Activated CD4-positive, alpha-beta T cell treated with anti-CD3 and anti-CD28 coated beads for 36 hours (primary cell): ENCODE results near the gene DNAJC15. TPM values are rescaled to one million over a fixed set of nuclear protein-coding genes. Genes with fewer than 3 reads are reported as not detected.
"Not testable (repeated sequence)": the region's sequence is repeated elsewhere in the genome, so short reads cannot be mapped to it uniquely, and the experiment has no call there.

Experiments used
- ATAC-seq: fragments of 200-7000 bp; cut with Tn5 transposase; one replicate; pipeline ENCODE4 v1.10.0; 2021; ENCODE audit warnings: mild to moderate bottlenecking, moderate library complexity
- CTCF ChIA-PET: fragments of 350-600 bp; sonication (Branson Sonifier 250); formaldehyde crosslinking; loops from one replicate; lab custom pipeline; 2021; ENCODE audit warnings: antibody characterized with exemption; lab: Charles Lee
- POLR2A ChIA-PET: fragments of 350-600 bp; sonication (Branson Sonifier 250); formaldehyde crosslinking; loops from one replicate; lab custom pipeline; 2021; ENCODE audit warnings: antibody characterized with exemption, inconsistent platforms; lab: Charles Lee
- DNase-seq: peaks from one replicate; pipeline ENCODE4 v3.0.0-alpha.2; 2020
- H3K27ac Mint-ChIP-seq: one replicate; pipeline ENCODE4 v1.8.0; 2021; ENCODE audit warnings: mixed read lengths
- H3K27me3 Mint-ChIP-seq: one replicate; pipeline ENCODE4 v1.8.0; 2021; ENCODE audit warnings: mixed read lengths
- H3K36me3 Mint-ChIP-seq: one replicate; pipeline ENCODE4 v1.8.0; 2021; ENCODE audit warnings: low read depth, mixed read lengths
- H3K4me1 Mint-ChIP-seq: one replicate; pipeline ENCODE4 v1.8.0; 2021; ENCODE audit warnings: mixed read lengths
- H3K4me3 Mint-ChIP-seq: one replicate; pipeline ENCODE4 v1.8.0; 2021; ENCODE audit warnings: mild to moderate bottlenecking, moderate library complexity, mixed read lengths
- H3K9me3 Mint-ChIP-seq: one replicate; pipeline ENCODE4 v1.8.0; 2021; ENCODE audit warnings: low read depth, mixed read lengths
- intact Hi-C, 2 experiments: fragments of 100-400 bp; cut with DNase I in 1 of 2; cut with micrococcal nuclease in 1 of 2; formaldehyde crosslinking; loops; one replicate each; pipeline versions ENCODE4 v1.14.2 to v1.15.1; 2022 to 2024; cut with DNase I, micrococcal nuclease
- total RNA-seq, 2 experiments: library from RNA; stranded (reverse); gene quantifications; one replicate each; pipeline ENCODE4 v1.2.3, GENCODE V29; 2021

DNAJC15 gene
- total RNA-seq, 2 experiments from 2014 or later, result 13.0 to 20.8 TPM

DNA sequence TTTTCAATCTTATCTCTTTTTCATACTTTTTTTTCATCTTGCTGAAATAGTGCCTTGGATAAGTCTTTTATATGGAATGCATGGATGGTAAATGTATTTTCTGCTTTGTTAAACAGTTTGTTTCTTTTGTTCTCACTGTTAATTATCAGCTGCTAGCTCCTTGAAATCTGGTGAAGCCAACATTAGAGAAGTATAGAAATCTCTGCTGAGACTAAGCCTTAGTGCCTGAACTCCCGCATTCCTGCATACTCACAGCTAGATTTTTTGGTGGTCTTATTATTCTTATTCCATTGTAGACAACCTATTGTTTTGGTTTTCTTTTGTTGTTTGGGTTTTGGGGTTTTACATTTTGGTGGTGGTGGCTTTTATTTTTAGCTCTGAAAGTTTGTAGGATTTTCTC lies 48.4 kb downstream of the DNAJC15 start:
- Mint-ChIP-seq H3K27me3 (no peaks in the 10 kb centered on the region), H3K27ac (no peak overlapping the region), H3K36me3 (peaks cover 17% of the 10 kb centered on the region), H3K9me3 (no peaks in the 10 kb centered on the region), H3K4me1 (peaks cover 39% of the 10 kb centered on the region), H3K4me3 (no peak overlapping the region)
- DNase-seq (no peak), ATAC-seq (no peak)
- intact Hi-C loops, result no loop called here
- POLR2A ChIA-PET, result interaction anchor here (0.5 kb wide), 1 partner anchor 25 kb away, joined by 3 read pairs; no protein-coding TSS in a partner anchor
- CTCF ChIA-PET, result interaction anchor here (0.7 to 3.2 kb wide), 5 partner anchors 9 to 102 kb away, joined by 3 to 11 read pairs (median 3); no protein-coding TSS in a partner anchor

GRCh38 chr13:43072394-43072793 lies 49.0 kb downstream of the DNAJC15 start:
- Mint-ChIP-seq H3K9me3 (no peaks in the 10 kb centered on the region), H3K27me3 (no peaks in the 10 kb centered on the region), H3K27ac (no peak overlapping the region), H3K4me3 (no peak overlapping the region), H3K4me1 (peaks cover 43% of the 10 kb centered on the region), H3K36me3 (peaks cover 17% of the 10 kb centered on the region)
- ATAC-seq (no peak), DNase-seq (no peak)
- CTCF ChIA-PET, result interaction anchor here (0.7 to 3.2 kb wide), 5 partner anchors 9 to 103 kb away, joined by 3 to 11 read pairs (median 3); no protein-coding TSS in a partner anchor
- intact Hi-C loops, result no loop called here
- POLR2A ChIA-PET, result interaction anchor here (0.5 kb wide), 1 partner anchor 24 kb away, joined by 3 read pairs; no protein-coding TSS in a partner anchor

- intact Hi-C loops, result no loop called here
- no peaks in the 10 kb centered on the region for H3K9me3 Mint-ChIP-seq
- CTCF ChIA-PET, result interaction anchor here (0.8 to 1.1 kb wide), 3 partner anchors 10 to 20 kb away, joined by 3 to 4 read pairs (median 3); no protein-coding TSS in a partner anchor
- H3K27me3 Mint-ChIP-seq, result no peaks in the 10 kb centered on the region
- H3K4me3 Mint-ChIP-seq, result no peak overlapping the region
- H3K36me3 Mint-ChIP-seq, result peaks cover 23% of the 10 kb centered on the region
- ATAC-seq (peak; percentile 63), DNase-seq (peak; percentile 26)
- H3K4me1 Mint-ChIP-seq, result peaks cover 56% of the 10 kb centered on the region
- H3K27ac Mint-ChIP-seq, result peak overlapping the region; percentile 24
- POLR2A ChIA-PET, result no interaction called here
These were observed 51.6 kb downstream of the DNAJC15 start for GRCh38 chr13:43074824-43075510.

DNA sequence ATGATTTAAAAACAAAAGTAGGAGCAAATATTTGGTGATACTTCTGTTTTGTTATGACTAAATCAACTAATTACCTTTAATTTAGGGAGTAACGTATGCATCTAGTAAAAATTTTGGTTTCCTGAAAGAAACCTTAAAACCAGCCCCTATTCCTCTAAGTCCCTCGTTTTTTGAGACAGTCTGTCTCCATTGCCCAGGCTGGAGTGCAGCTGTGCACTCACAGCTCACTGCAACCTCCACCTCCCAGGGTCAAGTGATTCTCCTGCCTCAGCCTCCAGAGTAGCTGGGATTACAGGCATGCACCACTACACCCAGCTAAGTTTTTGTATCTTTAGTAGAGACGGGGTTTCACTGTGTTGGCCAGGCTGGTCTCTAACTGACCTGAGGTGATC lies 52.1 kb downstream of the DNAJC15 start:
- ATAC-seq, DNase-seq, intact Hi-C loops, H3K27ac Mint-ChIP-seq, POLR2A ChIA-PET, H3K27me3 Mint-ChIP-seq, H3K9me3 Mint-ChIP-seq, H3K4me3 Mint-ChIP-seq: not testable (repeated sequence)
- Mint-ChIP-seq H3K4me1 (peaks cover 56% of the 10 kb centered on the region), H3K36me3 (peaks cover 28% of the 10 kb centered on the region)
- CTCF ChIA-PET, result interaction anchor here (0.8 to 1.0 kb wide), 2 partner anchors 13 to 21 kb away, joined by 3 read pairs; no protein-coding TSS in a partner anchor

- Mint-ChIP-seq H3K36me3 (peaks cover 40% of the 10 kb centered on the region), H3K4me3 (no peak overlapping the region), H3K4me1 (peaks cover 54% of the 10 kb centered on the region), H3K27me3 (no peaks in the 10 kb centered on the region), H3K27ac (no peak overlapping the region), H3K9me3 (peaks cover 3% of the 10 kb centered on the region)
- intact Hi-C loops, result no loop called here
- no peak for ATAC-seq
- ChIA-PET POLR2A (no interaction called here), CTCF (interaction anchor here (0.9 to 3.0 kb wide), 5 partner anchors 8 to 105 kb away, joined by 3 to 10 read pairs (median 3); no protein-coding TSS in a partner anchor)
- DNase-seq, result no peak
These were observed 53.7 kb downstream of the DNAJC15 start for GRCh38 chr13:43077046-43077445.

GRCh38 chr13:43077461-43077860 lies 54.1 kb downstream of the DNAJC15 start:
- POLR2A ChIA-PET, result interaction anchor here (1.6 kb wide), 1 partner anchor 35 kb away, joined by 5 read pairs; no protein-coding TSS in a partner anchor
- intact Hi-C loops, result no loop called here
- Mint-ChIP-seq H3K4me1 (peaks cover 51% of the 10 kb centered on the region), H3K27me3 (no peaks in the 10 kb centered on the region), H3K36me3 (peaks cover 37% of the 10 kb centered on the region), H3K9me3 (peaks cover 3% of the 10 kb centered on the region), H3K27ac (no peak overlapping the region), H3K4me3 (no peak overlapping the region)
- CTCF ChIA-PET, result interaction anchor here (0.9 to 3.0 kb wide), 4 partner anchors 8 to 105 kb away, joined by 3 to 7 read pairs (median 4); no protein-coding TSS in a partner anchor
- DNase-seq, result no peak
- no peak for ATAC-seq

DNA sequence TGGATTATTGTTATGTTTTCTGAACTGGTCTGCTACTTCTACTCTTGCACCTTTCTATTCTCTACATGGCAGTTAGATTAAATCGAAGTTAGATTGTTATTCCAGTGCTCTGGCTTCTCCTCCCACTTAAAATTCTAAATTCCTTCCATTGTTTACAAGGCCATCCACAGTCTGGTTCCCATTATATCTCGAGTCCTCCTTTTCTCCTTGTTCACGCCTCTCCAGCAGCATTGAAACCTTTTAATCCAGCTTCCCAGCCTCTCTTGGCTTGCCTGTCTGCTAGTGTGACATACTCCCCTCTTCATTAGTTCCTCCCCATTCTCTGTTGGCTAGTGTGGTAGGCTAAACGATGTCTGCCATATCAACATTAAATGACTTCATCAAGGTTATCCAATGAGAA lies 54.5 kb downstream of the DNAJC15 start:
- Mint-ChIP-seq H3K36me3 (peaks cover 34% of the 10 kb centered on the region), H3K9me3 (peaks cover 3% of the 10 kb centered on the region), H3K27ac (peak overlapping the region; percentile 22), H3K4me1 (peaks cover 49% of the 10 kb centered on the region), H3K4me3 (no peak overlapping the region), H3K27me3 (no peaks in the 10 kb centered on the region)
- intact Hi-C loops, result no loop called here
- no peak for DNase-seq
- ATAC-seq, result no peak
- ChIA-PET POLR2A (interaction anchor here (0.7 to 1.6 kb wide), 3 partner anchors 22 to 86 kb away, joined by 3 to 5 read pairs (median 3); partner anchors contain the start of gene EPSTI1), CTCF (interaction anchor here (0.5 to 3.0 kb wide), 5 partner anchors 9 to 683 kb away, joined by 3 to 7 read pairs (median 3); no protein-coding TSS in a partner anchor)

- POLR2A ChIA-PET, result interaction anchor here (0.7 to 1.6 kb wide), 3 partner anchors 22 to 86 kb away, joined by 3 to 5 read pairs (median 3); partner anchors contain the start of gene EPSTI1
- peak; percentile 74 for ATAC-seq
- CTCF ChIA-PET, result interaction anchor here (0.5 to 3.0 kb wide), 5 partner anchors 9 to 682 kb away, joined by 3 to 7 read pairs (median 3); no protein-coding TSS in a partner anchor
These were observed 55.0 kb downstream of the DNAJC15 start for GRCh38 chr13:43078399-43078798.

GRCh38 chr13:43079392-43079931 lies 56.1 kb downstream of the DNAJC15 start:
- Mint-ChIP-seq H3K27ac (no peak overlapping the region), H3K36me3 (peaks cover 32% of the 10 kb centered on the region), H3K9me3 (peaks cover 3% of the 10 kb centered on the region), H3K4me3 (no peak overlapping the region), H3K27me3 (no peaks in the 10 kb centered on the region), H3K4me1 (peaks cover 43% of the 10 kb centered on the region)
- ChIA-PET CTCF (no interaction called here), POLR2A (no interaction called here)
- intact Hi-C loops, result no loop called here
- ATAC-seq (no peak), DNase-seq (no peak)

More at GRCh38 chr13:43078399-43078798, 55.0 kb downstream of the DNAJC15 start:
- Mint-ChIP-seq H3K4me3 (no peak overlapping the region), H3K4me1 (peaks cover 45% of the 10 kb centered on the region), H3K9me3 (peaks cover 3% of the 10 kb centered on the region), H3K27ac (peak overlapping the region; percentile 22), H3K36me3 (peaks cover 32% of the 10 kb centered on the region), H3K27me3 (no peaks in the 10 kb centered on the region)
- DNase-seq, result no peak
- intact Hi-C loops, result no loop called here

DNA sequence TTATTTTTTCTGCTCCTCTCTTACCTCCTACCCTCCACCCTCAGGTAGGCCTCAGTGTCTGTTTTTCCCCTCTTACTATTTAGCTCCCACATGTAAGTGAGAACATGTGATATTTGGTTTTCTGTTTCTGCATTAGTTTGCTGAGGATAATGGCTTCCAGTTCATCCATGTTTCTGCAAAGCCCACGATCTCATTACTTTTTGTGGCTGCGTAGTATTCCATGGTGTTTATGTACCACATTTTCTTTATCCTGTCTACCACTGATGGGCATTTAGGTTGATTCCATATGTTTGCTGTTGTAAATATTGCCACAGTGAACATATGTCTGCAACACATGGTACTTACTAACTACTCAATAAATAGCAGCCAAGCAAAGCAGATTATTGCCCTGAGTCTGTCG lies 56.8 kb downstream of the DNAJC15 start:
- H3K27me3 Mint-ChIP-seq, result no peaks in the 10 kb centered on the region
- POLR2A ChIA-PET, result no interaction called here
- DNase-seq (no peak), ATAC-seq (no peak)
- H3K4me1 Mint-ChIP-seq, result peaks cover 36% of the 10 kb centered on the region
- peaks cover 3% of the 10 kb centered on the region for H3K9me3 Mint-ChIP-seq
- H3K27ac Mint-ChIP-seq, result no peak overlapping the region
- intact Hi-C loops, result loop anchor here in 1 of 2 experiments (10.0 kb wide), 1 partner anchor 795 kb away; the partner anchor contains the start of genes CCDC122 and LACC1
- H3K36me3 Mint-ChIP-seq, result peaks cover 32% of the 10 kb centered on the region
- CTCF ChIA-PET, result interaction anchor here (0.7 to 1.6 kb wide), 3 partner anchors 13 to 106 kb away, joined by 3 to 4 read pairs (median 3); no protein-coding TSS in a partner anchor
- H3K4me3 Mint-ChIP-seq, result no peak overlapping the region

GRCh38 chr13:43081866-43082265 lies 58.5 kb downstream of the DNAJC15 start:
- Mint-ChIP-seq H3K4me3 (no peak overlapping the region), H3K4me1 (peaks cover 22% of the 10 kb centered on the region), H3K27ac (no peak overlapping the region), H3K9me3 (peaks cover 3% of the 10 kb centered on the region), H3K36me3 (peaks cover 33% of the 10 kb centered on the region), H3K27me3 (no peaks in the 10 kb centered on the region)
- intact Hi-C loops, result loop anchor here in 1 of 2 experiments (10.0 kb wide), 1 partner anchor 793 kb away; the partner anchor contains the start of genes CCDC122 and LACC1
- DNase-seq (peak; percentile 20), ATAC-seq (no peak)
- CTCF ChIA-PET, result interaction anchor here (1.1 to 1.3 kb wide), 3 partner anchors 15 to 112 kb away, joined by 3 to 6 read pairs (median 3); no protein-coding TSS in a partner anchor
- POLR2A ChIA-PET, result no interaction called here
